SJCRH30 (cell line): ENCODE measurements around the gene PDGFC. TPM values are rescaled to one million over a fixed set of nuclear protein-coding genes. Genes with fewer than 3 reads are reported as not detected.

ENCODE experiments used
- DNase-seq, 2 experiments: peaks; one replicate each; pipeline ENCODE4 v3.0.0-alpha.2; 2015 to 2020
- H3K27ac ChIP-seq: fragments of 250-450 bp; sonication (Bioruptor Pico); 2 replicates; pipeline ENCODE4 v1.5.1; 2020; ENCODE audit warnings: mild to moderate bottlenecking, moderate library complexity
- H3K27me3 ChIP-seq: fragments of 250-450 bp; sonication (Bioruptor Pico); 2 replicates; pipeline ENCODE4 v1.5.1; 2020; ENCODE audit warnings: mild to moderate bottlenecking, moderate library complexity
- H3K36me3 ChIP-seq: fragments of 250-450 bp; sonication (Bioruptor Pico); 2 replicates; pipeline ENCODE4 v1.5.1; 2020; ENCODE audit warnings: mild to moderate bottlenecking, moderate library complexity
- H3K4me1 ChIP-seq: fragments of 250-450 bp; sonication (Bioruptor Pico); 2 replicates; pipeline ENCODE4 v1.5.1; 2020; ENCODE audit warnings: mild to moderate bottlenecking, moderate library complexity
- H3K4me3 ChIP-seq: fragments of 250-450 bp; sonication (Bioruptor Pico); 2 replicates; pipeline ENCODE4 v1.5.1; 2020; ENCODE audit warnings: mild to moderate bottlenecking, moderate library complexity
- H3K9me3 ChIP-seq: fragments of 250-450 bp; sonication (Bioruptor Pico); replicated peaks from 2 replicates; pipeline ENCODE4 v1.5.1; 2020; ENCODE audit warnings: mild to moderate bottlenecking, moderate library complexity
- total RNA-seq: library from RNA; depleted of rRNA; stranded (reverse); fragments of >200 nt; shearing (Covaris generic); gene quantifications from 2 replicates; pipeline ENCODE4 v1.2.3, GENCODE V29; 2014

PDGFC gene
- total RNA-seq, 1 experiment from 2014 or later: 14.6 TPM

DNA sequence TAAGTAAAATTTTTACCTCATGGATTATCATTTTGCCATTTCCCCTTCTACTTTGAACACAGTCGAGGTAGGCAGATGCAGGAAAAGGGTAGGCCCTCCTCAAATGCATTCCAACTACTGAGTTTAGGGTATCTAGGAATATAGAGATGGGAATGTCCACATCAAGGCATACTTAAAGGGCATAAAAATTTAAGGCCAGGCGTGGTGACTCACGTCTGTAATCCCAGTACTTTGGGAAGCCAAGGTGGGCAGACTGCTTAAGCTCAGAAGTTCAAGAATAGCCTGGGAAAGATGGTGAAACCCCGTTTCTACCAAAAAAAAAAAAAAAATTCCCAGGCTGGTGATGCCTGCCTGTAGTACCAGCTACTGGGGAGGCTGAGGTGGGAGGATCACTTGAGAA, 146.5 kb downstream of the PDGFC start:
- no peaks in the 10 kb centered on the region for H3K9me3 ChIP-seq
- no peak overlapping the region for H3K4me3 ChIP-seq
- no peaks in the 10 kb centered on the region for H3K27me3 ChIP-seq
- H3K4me1 ChIP-seq: no peaks in the 10 kb centered on the region
- no peaks in the 10 kb centered on the region for H3K36me3 ChIP-seq
- no peak overlapping the region for H3K27ac ChIP-seq
- no peak for DNase-seq

- no peak overlapping the region for H3K27ac ChIP-seq
These were observed 147.0 kb downstream of the PDGFC start for GRCh38 chr4:156824451-156825060.

GRCh38 chr4:156820931-156821330, 150.7 kb downstream of the PDGFC start:
- H3K9me3 ChIP-seq: no peaks in the 10 kb centered on the region
- no peak for DNase-seq
- H3K27me3 ChIP-seq: no peaks in the 10 kb centered on the region
- no peaks in the 10 kb centered on the region for H3K36me3 ChIP-seq
- H3K4me3 ChIP-seq: no peak overlapping the region
- no peaks in the 10 kb centered on the region for H3K4me1 ChIP-seq
- H3K27ac ChIP-seq: no peak overlapping the region

More at GRCh38 chr4:156824451-156825060, 147.0 kb downstream of the PDGFC start:
- H3K4me3 ChIP-seq: no peak overlapping the region
- H3K36me3 ChIP-seq: no peaks in the 10 kb centered on the region
- no peaks in the 10 kb centered on the region for H3K9me3 ChIP-seq
- no peaks in the 10 kb centered on the region for H3K4me1 ChIP-seq
- DNase-seq: no peak
- no peaks in the 10 kb centered on the region for H3K27me3 ChIP-seq

- Histone ChIP-seq H3K4me3 (no peak overlapping the region), H3K27me3 (no peaks in the 10 kb centered on the region), H3K36me3 (no peaks in the 10 kb centered on the region), H3K27ac (no peak overlapping the region), H3K4me1 (peaks cover 9% of the 10 kb centered on the region), H3K9me3 (no peaks in the 10 kb centered on the region)
- no peak for DNase-seq
These were observed 155.2 kb downstream of the PDGFC start for GRCh38 chr4:156816360-156816755.

- no peaks in the 10 kb centered on the region for H3K36me3 ChIP-seq
- peak in 1 of 2 experiments; percentile 30 for DNase-seq
- H3K27me3 ChIP-seq: no peaks in the 10 kb centered on the region
- no peak overlapping the region for H3K4me3 ChIP-seq
- peaks cover 9% of the 10 kb centered on the region for H3K4me1 ChIP-seq
- H3K27ac ChIP-seq: no peak overlapping the region
- H3K9me3 ChIP-seq: no peaks in the 10 kb centered on the region
These were observed 155.8 kb downstream of the PDGFC start for GRCh38 chr4:156815717-156816359.

DNA sequence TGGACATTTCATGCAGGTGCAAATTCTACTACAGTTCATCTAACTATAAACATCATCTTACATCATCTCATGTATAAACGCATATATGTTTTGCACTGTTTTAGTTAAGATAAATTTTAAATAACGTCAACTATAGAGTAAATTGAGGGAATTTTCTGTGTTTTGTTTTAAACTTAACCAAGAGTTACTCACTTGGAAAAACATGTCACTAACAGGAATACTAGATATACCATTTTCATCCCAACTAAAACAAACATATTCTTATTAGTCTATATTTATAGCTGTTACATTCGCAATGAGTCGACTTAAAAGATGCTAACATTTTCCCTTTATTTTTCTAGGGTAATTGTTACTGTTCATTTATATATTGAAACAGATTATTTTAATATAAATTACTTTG, 159.6 kb downstream of the PDGFC start:
- Histone ChIP-seq H3K27ac (no peak overlapping the region), H3K36me3 (no peaks in the 10 kb centered on the region)

GRCh38 chr4:156811286-156811685, 160.3 kb downstream of the PDGFC start:
- H3K36me3 ChIP-seq: no peaks in the 10 kb centered on the region
- H3K4me1 ChIP-seq: peaks cover 25% of the 10 kb centered on the region
- no peak for DNase-seq
- no peak overlapping the region for H3K4me3 ChIP-seq
- H3K27me3 ChIP-seq: no peaks in the 10 kb centered on the region
- H3K27ac ChIP-seq: no peak overlapping the region
- no peaks in the 10 kb centered on the region for H3K9me3 ChIP-seq

More for the DNA sequence above, 159.6 kb downstream of the PDGFC start:
- H3K4me1 ChIP-seq: peaks cover 18% of the 10 kb centered on the region
- DNase-seq: no peak
- no peak overlapping the region for H3K4me3 ChIP-seq
- H3K9me3 ChIP-seq: no peaks in the 10 kb centered on the region
- H3K27me3 ChIP-seq: no peaks in the 10 kb centered on the region

GRCh38 chr4:156805696-156806095, 165.9 kb downstream of the PDGFC start:
- Histone ChIP-seq H3K27ac (peak overlapping the region; percentile 96), H3K27me3 (no peaks in the 10 kb centered on the region), H3K4me3 (no peak overlapping the region), H3K36me3 (no peaks in the 10 kb centered on the region), H3K9me3 (no peaks in the 10 kb centered on the region), H3K4me1 (peaks cover 31% of the 10 kb centered on the region)
- DNase-seq: peak; percentile 84 to 92

GRCh38 chr4:156803056-156803455, 168.5 kb downstream of the PDGFC start:
- no peaks in the 10 kb centered on the region for H3K36me3 ChIP-seq
- H3K27me3 ChIP-seq: no peaks in the 10 kb centered on the region
- H3K9me3 ChIP-seq: no peaks in the 10 kb centered on the region
- H3K27ac ChIP-seq: no peak overlapping the region
- no peak overlapping the region for H3K4me3 ChIP-seq
- DNase-seq: no peak
- H3K4me1 ChIP-seq: peaks cover 31% of the 10 kb centered on the region

- no peak for DNase-seq
- Histone ChIP-seq H3K36me3 (no peaks in the 10 kb centered on the region), H3K27ac (no peak overlapping the region), H3K4me1 (peaks cover 11% of the 10 kb centered on the region), H3K9me3 (no peaks in the 10 kb centered on the region), H3K4me3 (no peak overlapping the region), H3K27me3 (no peaks in the 10 kb centered on the region)
These were observed 171.1 kb downstream of the PDGFC start for GRCh38 chr4:156800463-156800862.

GRCh38 chr4:156799121-156799589, 172.4 kb downstream of the PDGFC start:
- no peak overlapping the region for H3K27ac ChIP-seq
- H3K9me3 ChIP-seq: no peaks in the 10 kb centered on the region
- DNase-seq: no peak
- H3K4me3 ChIP-seq: no peak overlapping the region
- no peaks in the 10 kb centered on the region for H3K36me3 ChIP-seq
- H3K27me3 ChIP-seq: no peaks in the 10 kb centered on the region
- no peaks in the 10 kb centered on the region for H3K4me1 ChIP-seq

DNA sequence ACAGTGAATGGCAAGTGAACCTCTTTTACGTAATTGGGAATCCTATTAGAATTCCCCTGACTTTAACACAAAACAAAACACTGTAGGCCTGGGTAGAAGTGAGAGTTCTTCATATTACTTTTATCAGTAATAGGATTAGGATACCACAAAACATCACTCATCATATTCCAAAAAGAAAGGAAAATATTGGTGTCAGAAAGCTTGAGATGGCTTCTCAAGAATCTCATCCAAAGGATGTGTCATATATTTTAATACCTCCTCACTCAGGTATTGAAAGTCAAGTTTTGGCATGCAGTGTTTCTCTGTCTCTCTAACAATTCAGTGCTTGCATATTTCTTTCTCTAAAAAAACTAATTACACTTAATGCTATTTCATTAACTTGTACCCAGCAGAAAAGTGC, 173.2 kb downstream of the PDGFC start:
- Histone ChIP-seq H3K27ac (no peak overlapping the region), H3K9me3 (no peaks in the 10 kb centered on the region), H3K36me3 (no peaks in the 10 kb centered on the region), H3K4me3 (no peak overlapping the region), H3K4me1 (no peaks in the 10 kb centered on the region), H3K27me3 (no peaks in the 10 kb centered on the region)
- DNase-seq: no peak

- no peak overlapping the region for H3K27ac ChIP-seq
- no peaks in the 10 kb centered on the region for H3K9me3 ChIP-seq
- H3K4me1 ChIP-seq: peaks cover 6% of the 10 kb centered on the region
- H3K4me3 ChIP-seq: no peak overlapping the region
- H3K36me3 ChIP-seq: no peaks in the 10 kb centered on the region
- no peaks in the 10 kb centered on the region for H3K27me3 ChIP-seq
- DNase-seq: no peak
These were observed 174.4 kb downstream of the PDGFC start for GRCh38 chr4:156797206-156797605.

DNA sequence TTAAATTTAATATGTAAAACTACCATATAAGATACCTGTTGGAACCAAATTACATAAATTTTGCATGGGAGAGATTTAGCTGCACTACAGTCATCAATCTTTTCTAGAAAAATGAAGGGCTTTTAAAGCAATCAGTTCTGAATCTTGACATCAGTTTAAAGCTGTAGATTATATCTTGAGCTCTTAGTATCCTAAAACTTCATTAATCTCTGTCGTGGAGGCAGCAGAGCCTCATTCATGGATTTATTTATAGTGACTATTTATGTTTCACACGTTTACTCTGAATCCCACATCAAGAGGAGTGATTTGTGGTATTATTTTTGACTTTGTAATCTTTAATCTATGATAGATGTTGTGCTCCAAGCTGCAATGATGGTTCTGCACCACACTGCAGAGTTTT, 175.9 kb downstream of the PDGFC start:
- DNase-seq: no peak
- Histone ChIP-seq H3K36me3 (no peaks in the 10 kb centered on the region), H3K4me3 (no peak overlapping the region), H3K27ac (no peak overlapping the region), H3K27me3 (no peaks in the 10 kb centered on the region), H3K4me1 (peaks cover 19% of the 10 kb centered on the region), H3K9me3 (no peaks in the 10 kb centered on the region)

DNA sequence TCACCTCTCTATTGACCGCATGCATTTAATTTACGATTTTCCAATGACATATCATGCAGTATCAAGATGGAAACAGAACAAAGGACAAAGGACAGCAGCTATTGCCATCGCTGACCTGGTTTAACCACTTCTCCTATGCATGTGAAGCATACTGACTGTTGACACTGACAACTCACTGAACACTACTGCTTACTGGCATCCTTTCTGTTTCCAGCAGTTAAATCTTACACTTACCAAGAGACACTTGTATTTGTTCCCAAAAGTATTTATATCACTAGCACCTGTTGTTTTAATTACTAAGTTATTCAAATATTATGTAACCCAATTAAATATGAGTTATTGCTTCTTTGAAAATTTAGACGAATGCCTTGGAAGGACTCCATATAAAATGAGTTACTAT, 176.7 kb downstream of the PDGFC start:
- H3K27ac ChIP-seq: no peak overlapping the region
- H3K9me3 ChIP-seq: no peaks in the 10 kb centered on the region

More for the DNA sequence above, 176.7 kb downstream of the PDGFC start:
- Histone ChIP-seq H3K27me3 (no peaks in the 10 kb centered on the region), H3K36me3 (no peaks in the 10 kb centered on the region), H3K4me1 (peaks cover 25% of the 10 kb centered on the region), H3K4me3 (no peak overlapping the region)
- DNase-seq: no peak
